Measurements from ENCODE around the gene TRAIP. TPM values are rescaled to one million over a fixed set of nuclear protein-coding genes. Genes with fewer than 3 reads are reported as not detected.

Gene TRAIP
- total RNA-seq, 1 experiment from 2014 or later: 9.3 TPM

DNA sequence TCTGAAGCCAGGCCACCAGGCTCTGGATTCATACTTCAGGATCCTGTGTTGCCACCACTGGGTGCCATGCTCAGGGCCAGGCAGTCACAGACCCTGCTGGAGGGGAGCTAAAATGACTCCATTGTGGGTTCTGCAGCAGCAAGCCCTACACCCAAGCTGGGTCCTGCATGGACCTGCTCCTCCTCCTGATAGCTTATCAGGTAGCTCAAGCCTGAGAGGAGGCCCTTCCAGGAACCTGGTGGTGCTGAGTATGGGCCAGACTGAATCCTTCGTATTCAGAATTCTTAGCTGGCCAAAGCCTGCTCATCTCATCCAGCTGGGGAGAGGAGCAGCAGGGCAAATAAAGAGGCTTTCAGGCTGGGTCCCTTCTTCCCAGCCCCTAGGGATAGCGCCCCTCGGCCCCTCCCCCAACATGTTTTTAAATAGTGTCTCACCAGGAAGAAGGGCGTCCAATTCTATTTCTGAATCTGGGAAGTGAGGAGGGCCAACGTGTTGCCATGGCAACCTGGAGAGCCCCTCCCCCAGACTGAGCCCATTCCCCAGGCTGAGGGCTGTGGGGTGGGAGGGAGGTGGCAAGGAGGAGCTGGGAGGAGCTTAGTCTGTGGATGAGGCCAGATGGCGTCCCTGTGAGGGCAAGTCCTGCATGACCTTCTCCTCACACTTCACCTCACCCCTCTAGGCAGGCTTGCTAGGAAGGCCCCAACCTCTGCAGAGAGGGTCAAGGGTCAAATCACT, 24.4 kb upstream of the TRAIP start:
- TF ChIP-seq, protein P1, sequence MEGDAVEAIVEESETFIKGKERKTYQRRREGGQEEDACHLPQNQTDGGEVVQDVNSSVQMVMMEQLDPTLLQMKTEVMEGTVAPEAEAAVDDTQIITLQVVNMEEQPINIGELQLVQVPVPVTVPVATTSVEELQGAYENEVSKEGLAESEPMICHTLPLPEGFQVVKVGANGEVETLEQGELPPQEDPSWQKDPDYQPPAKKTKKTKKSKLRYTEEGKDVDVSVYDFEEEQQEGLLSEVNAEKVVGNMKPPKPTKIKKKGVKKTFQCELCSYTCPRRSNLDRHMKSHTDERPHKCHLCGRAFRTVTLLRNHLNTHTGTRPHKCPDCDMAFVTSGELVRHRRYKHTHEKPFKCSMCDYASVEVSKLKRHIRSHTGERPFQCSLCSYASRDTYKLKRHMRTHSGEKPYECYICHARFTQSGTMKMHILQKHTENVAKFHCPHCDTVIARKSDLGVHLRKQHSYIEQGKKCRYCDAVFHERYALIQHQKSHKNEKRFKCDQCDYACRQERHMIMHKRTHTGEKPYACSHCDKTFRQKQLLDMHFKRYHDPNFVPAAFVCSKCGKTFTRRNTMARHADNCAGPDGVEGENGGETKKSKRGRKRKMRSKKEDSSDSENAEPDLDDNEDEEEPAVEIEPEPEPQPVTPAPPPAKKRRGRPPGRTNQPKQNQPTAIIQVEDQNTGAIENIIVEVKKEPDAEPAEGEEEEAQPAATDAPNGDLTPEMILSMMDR (IDR thresholded peaks at IDR 0.05; ENCODE audit: unreplicated experiment): no peak
- intact Hi-C loops (cut with micrococcal nuclease): no loop called here
- no peaks in the 10 kb centered on the region for H3K9me3 Mint-ChIP-seq (ENCODE audit: unreplicated experiment)
- ChIA-PET POLR2A (interaction anchor here (0.5 to 2.2 kb wide), 8 partner anchors 9 to 401 kb away, joined by 3 to 6 read pairs (median 3); partner anchors contain the start of gene CAMKV), CTCF (interaction anchor here (0.8 to 1.7 kb wide), 3 partner anchors 9 to 41 kb away, joined by 3 to 6 read pairs (median 3); no protein-coding TSS in a partner anchor)
- BruUV-seq (replicated peaks): no TSS peak
- H3K27ac Mint-ChIP-seq (ENCODE audit: low read depth, unreplicated experiment): no peak overlapping the region
- peaks cover 9% of the 10 kb centered on the region for H3K36me3 Mint-ChIP-seq (ENCODE audit: insufficient read depth, unreplicated experiment)
- no peaks in the 10 kb centered on the region for H3K27me3 Mint-ChIP-seq (ENCODE audit: insufficient read depth, unreplicated experiment)
- H3K4me1 Mint-ChIP-seq (ENCODE audit: insufficient read depth, unreplicated experiment): no peaks in the 10 kb centered on the region
- H3K4me3 Mint-ChIP-seq (ENCODE audit: unreplicated experiment): no peak overlapping the region
- DNase-seq (ENCODE audit: unreplicated experiment): no peak

- ChIA-PET CTCF (interaction anchor here (0.7 to 1.1 kb wide), 2 partner anchors 11 to 27 kb away, joined by 3 to 4 read pairs; no protein-coding TSS in a partner anchor), POLR2A (interaction anchor here (0.8 to 1.1 kb wide), 3 partner anchors 20 to 76 kb away, joined by 3 read pairs; no protein-coding TSS in a partner anchor)
- no peaks in the 10 kb centered on the region for H3K9me3 Mint-ChIP-seq (ENCODE audit: unreplicated experiment)
- no peak overlapping the region for H3K27ac Mint-ChIP-seq (ENCODE audit: low read depth, unreplicated experiment)
- TF ChIP-seq, protein P1 (IDR thresholded peaks at IDR 0.05; ENCODE audit: unreplicated experiment): no peak
- BruUV-seq (replicated peaks): no TSS peak
- H3K4me3 Mint-ChIP-seq (ENCODE audit: unreplicated experiment): no peak overlapping the region
- no peaks in the 10 kb centered on the region for H3K27me3 Mint-ChIP-seq (ENCODE audit: insufficient read depth, unreplicated experiment)
- DNase-seq (ENCODE audit: unreplicated experiment): no peak
- H3K4me1 Mint-ChIP-seq (ENCODE audit: insufficient read depth, unreplicated experiment): no peaks in the 10 kb centered on the region
- peaks cover 12% of the 10 kb centered on the region for H3K36me3 Mint-ChIP-seq (ENCODE audit: insufficient read depth, unreplicated experiment)
- intact Hi-C loops (cut with micrococcal nuclease): no loop called here
These were observed 23.4 kb upstream of the TRAIP start for GRCh38 chr3:49879721-49880120.

GRCh38 chr3:49878686-49879085, 22.3 kb upstream of the TRAIP start:
- BruUV-seq (replicated peaks): no TSS peak
- POLR2A ChIA-PET: interaction anchor here (0.8 to 1.3 kb wide), 3 partner anchors 22 to 28 kb away, joined by 3 to 4 read pairs (median 3); no protein-coding TSS in a partner anchor

GRCh38 chr3:49877716-49878115, 21.4 kb upstream of the TRAIP start:
- Mint-ChIP-seq H3K27me3 (ENCODE audit: insufficient read depth, unreplicated experiment) (no peaks in the 10 kb centered on the region), H3K4me1 (ENCODE audit: insufficient read depth, unreplicated experiment) (no peaks in the 10 kb centered on the region), H3K9me3 (ENCODE audit: unreplicated experiment) (no peaks in the 10 kb centered on the region), H3K27ac (ENCODE audit: low read depth, unreplicated experiment) (no peak overlapping the region), H3K36me3 (ENCODE audit: insufficient read depth, unreplicated experiment) (peaks cover 10% of the 10 kb centered on the region), H3K4me3 (ENCODE audit: unreplicated experiment) (no peak overlapping the region)
- ChIA-PET CTCF (no interaction called here), POLR2A (interaction anchor here (1.1 to 1.3 kb wide), 2 partner anchors 23 to 24 kb away, joined by 3 to 4 read pairs; no protein-coding TSS in a partner anchor)
- DNase-seq (ENCODE audit: unreplicated experiment): no peak
- intact Hi-C loops (cut with micrococcal nuclease): no loop called here
- BruUV-seq (replicated peaks): no TSS peak
- TF ChIP-seq, protein P1 (IDR thresholded peaks at IDR 0.05; ENCODE audit: unreplicated experiment): no peak

More at GRCh38 chr3:49878686-49879085, 22.3 kb upstream of the TRAIP start:
- Mint-ChIP-seq H3K9me3 (ENCODE audit: unreplicated experiment) (no peaks in the 10 kb centered on the region), H3K4me3 (ENCODE audit: unreplicated experiment) (no peak overlapping the region), H3K27ac (ENCODE audit: low read depth, unreplicated experiment) (no peak overlapping the region), H3K4me1 (ENCODE audit: insufficient read depth, unreplicated experiment) (no peaks in the 10 kb centered on the region), H3K36me3 (ENCODE audit: insufficient read depth, unreplicated experiment) (peaks cover 10% of the 10 kb centered on the region), H3K27me3 (ENCODE audit: insufficient read depth, unreplicated experiment) (no peaks in the 10 kb centered on the region)
- no peak for DNase-seq (ENCODE audit: unreplicated experiment)
- intact Hi-C loops (cut with micrococcal nuclease): no loop called here
- CTCF ChIA-PET: no interaction called here
- TF ChIP-seq, protein P1 (IDR thresholded peaks at IDR 0.05; ENCODE audit: unreplicated experiment): no peak

All from MCF 10A (cell line).